ENCODE data around the gene SATL1. TPM values are rescaled to one million over a fixed set of nuclear protein-coding genes. Genes with fewer than 3 reads are reported as not detected.

Gene SATL1
- total RNA-seq, 4 donors from 2014 or later, result not detected

GRCh38 chrX:85213792-85214530 lies 29.6 kb downstream of the SATL1 start:
- no peak for TF ChIP-seq CTCF (IDR thresholded peaks at IDR 0.05; ENCODE audit: low read depth)

GRCh38 chrX:85203461-85203970 lies 40.1 kb downstream of the SATL1 start:
- TF ChIP-seq CTCF (IDR thresholded peaks at IDR 0.05; ENCODE audit: low read depth), result no peak

- no peak for TF ChIP-seq CTCF (IDR thresholded peaks at IDR 0.05; ENCODE audit: low read depth)
Observed at GRCh38 chrX:85196319-85196718, 47.3 kb downstream of the SATL1 start.

GRCh38 chrX:85159644-85160043 lies 83.9 kb downstream of the SATL1 start:
- TF ChIP-seq CTCF (IDR thresholded peaks at IDR 0.05; ENCODE audit: low read depth), result no peak

- no peak for TF ChIP-seq CTCF (IDR thresholded peaks at IDR 0.05; ENCODE audit: low read depth)
Observed at GRCh38 chrX:85140964-85141363, 102.6 kb downstream of the SATL1 start.

GRCh38 chrX:85139422-85139821 lies 104.2 kb downstream of the SATL1 start:
- TF ChIP-seq CTCF (IDR thresholded peaks at IDR 0.05; ENCODE audit: low read depth), result no peak

- TF ChIP-seq CTCF (IDR thresholded peaks at IDR 0.05; ENCODE audit: low read depth), result no peak
Observed at GRCh38 chrX:85136409-85136808, 107.2 kb downstream of the SATL1 start.
